Fibroblast of lung (primary cell): ENCODE measurements around the gene RFPL2. TPM values are rescaled to one million over a fixed set of nuclear protein-coding genes. Genes with fewer than 3 reads are reported as not detected.
"Not testable (repeated sequence)": the region's sequence is repeated elsewhere in the genome, so short reads cannot be mapped to it uniquely, and the experiment has no call there.

ENCODE experiments used
- DNase-seq, 2 donors: peaks; one replicate each; pipeline versions ENCODE4 v3.0.0 to v3.0.0-alpha.2; 2010; ENCODE audit warnings: low read depth in 2 of 2
- H2AFZ ChIP-seq: 2 replicates; pipeline ENCODE4 v1.5.1; 2012; ENCODE audit warnings: low read length, control low read depth, inconsistent platforms
- H3K27ac ChIP-seq: 2 replicates; pipeline ENCODE4 v1.5.1; 2011; ENCODE audit warnings: low read length, control low read depth; ENCODE audit not compliant: insufficient read depth
- H3K27me3 ChIP-seq: 2 replicates; pipeline ENCODE4 v1.5.1; 2011; ENCODE audit warnings: mild to moderate bottlenecking, low read length; ENCODE audit not compliant: control insufficient read depth, insufficient read depth
- H3K36me3 ChIP-seq: 2 replicates; pipeline ENCODE4 v1.5.1; 2011; ENCODE audit warnings: low read length; ENCODE audit not compliant: control insufficient read depth, insufficient read depth
- H3K4me1 ChIP-seq: 2 replicates; pipeline ENCODE4 v1.5.1; 2011; ENCODE audit warnings: low read length; ENCODE audit not compliant: control insufficient read depth, insufficient read depth; ENCODE audit errors: extremely low read depth
- H3K4me2 ChIP-seq: 2 replicates; pipeline ENCODE4 v1.5.1; 2011; ENCODE audit warnings: low read length, control low read depth; ENCODE audit not compliant: insufficient read depth; ENCODE audit errors: extremely low read depth
- H3K4me3 ChIP-seq, 4 experiments: fragments of 200-600 bp in 1 of 4; sonication (generic) in 1 of 4; replicated peaks in 1 of 4; 2 replicates each; pipeline ENCODE4 v1.5.1; 2011 to 2016; ENCODE audit warnings: low read length in 4 of 4, low read depth in 3 of 4, mild to moderate bottlenecking in 3 of 4, control low read depth in 2 of 4, inconsistent platforms in 1 of 4, mixed read lengths in 1 of 4; ENCODE audit not compliant: insufficient read depth in 1 of 4; ENCODE audit errors: control extremely low read depth in 1 of 4
- H3K79me2 ChIP-seq: 2 replicates; pipeline ENCODE4 v1.5.1; 2012; ENCODE audit warnings: mild to moderate bottlenecking, low read length, inconsistent platforms; ENCODE audit not compliant: control insufficient read depth, insufficient read depth
- H3K9ac ChIP-seq: 2 replicates; pipeline ENCODE4 v1.5.1; 2011; ENCODE audit warnings: mild to moderate bottlenecking, low read length, control low read depth; ENCODE audit not compliant: insufficient read depth
- H3K9me3 ChIP-seq: 2 replicates; pipeline ENCODE4 v1.5.1; 2012; ENCODE audit warnings: low read depth, low read length; ENCODE audit not compliant: control insufficient read depth, insufficient read depth
- H4K20me1 ChIP-seq: 2 replicates; pipeline ENCODE4 v1.5.1; 2011; ENCODE audit warnings: low read length; ENCODE audit not compliant: control insufficient read depth, insufficient read depth; ENCODE audit errors: extremely low read depth
- EZH2 ChIP-seq: IDR thresholded peaks from 2 replicates; pipeline ENCODE4 v1.5.1; 2012; ENCODE audit warnings: low read length, control low read depth, mild to moderate bottlenecking; ENCODE audit errors: missing control alignments
- polyA plus RNA-seq, 2 donors: library from polyadenylated mRNA; depleted of rRNA in 1 of 2; stranded (reverse) in 1 of 2; unstranded in 1 of 2; fragments of >200 nt; gene quantifications; 2 replicates each; pipeline ENCODE4 v1.2.1, GENCODE V29; 2011 to 2012; ENCODE audit warnings: missing spikeins in 1 of 2
- total RNA-seq: library from RNA; depleted of rRNA; stranded (reverse); fragments of >200 nt; gene quantifications from 2 replicates; pipeline ENCODE4 v1.2.1, GENCODE V29; 2014
- TF ChIP-seq, protein P1 (sequence below), 2 donors: IDR thresholded peaks in 1 of 2; conservative IDR thresholded peaks in 1 of 2; 1 replicate in 1 of 2; 2 replicates in 1 of 2; pipeline ENCODE4 v1.5.1; 2011 to 2012; ENCODE audit warnings: low read length in 2 of 2, control low read depth in 1 of 2, inconsistent platforms in 1 of 2, low read depth in 1 of 2, mild to moderate bottlenecking in 1 of 2

The RFPL2 gene
- total and polyA plus RNA-seq, 2 donors (not counting 1 experiment from before 2014, with no cell fraction given): not detected

DNA sequence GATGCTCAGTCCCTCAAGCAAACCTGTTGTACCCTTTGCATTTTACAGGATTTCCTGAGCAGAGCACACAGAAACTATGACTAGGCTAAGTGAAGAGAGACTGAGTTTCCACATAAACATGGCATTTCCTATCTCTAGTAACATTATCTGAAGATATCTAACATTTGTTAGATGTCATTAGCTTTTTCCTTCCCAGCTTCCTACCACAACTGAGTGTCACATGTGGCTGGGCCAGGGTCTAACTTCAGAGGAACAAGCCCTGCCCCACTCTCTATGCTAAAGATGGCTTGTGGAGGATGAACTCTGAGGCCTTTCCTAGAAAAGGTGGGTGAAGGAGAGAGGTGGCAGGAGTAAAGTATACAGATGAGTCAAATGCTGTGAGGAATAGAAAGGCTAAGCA is 62.3 kb downstream of the RFPL2 start:
- Histone ChIP-seq H3K9ac (no peak overlapping the region), H3K27ac (no peak overlapping the region), H3K9me3 (no peaks in the 10 kb centered on the region), H3K79me2 (no peaks in the 10 kb centered on the region), H3K27me3 (no peaks in the 10 kb centered on the region), H3K4me1 (no peaks in the 10 kb centered on the region), H3K36me3 (no peaks in the 10 kb centered on the region), H3K4me3 (no peak overlapping the region), H2AFZ (no peak overlapping the region), H3K4me2 (no peak overlapping the region), H4K20me1 (no peaks in the 10 kb centered on the region)
- TF ChIP-seq, protein P1, sequence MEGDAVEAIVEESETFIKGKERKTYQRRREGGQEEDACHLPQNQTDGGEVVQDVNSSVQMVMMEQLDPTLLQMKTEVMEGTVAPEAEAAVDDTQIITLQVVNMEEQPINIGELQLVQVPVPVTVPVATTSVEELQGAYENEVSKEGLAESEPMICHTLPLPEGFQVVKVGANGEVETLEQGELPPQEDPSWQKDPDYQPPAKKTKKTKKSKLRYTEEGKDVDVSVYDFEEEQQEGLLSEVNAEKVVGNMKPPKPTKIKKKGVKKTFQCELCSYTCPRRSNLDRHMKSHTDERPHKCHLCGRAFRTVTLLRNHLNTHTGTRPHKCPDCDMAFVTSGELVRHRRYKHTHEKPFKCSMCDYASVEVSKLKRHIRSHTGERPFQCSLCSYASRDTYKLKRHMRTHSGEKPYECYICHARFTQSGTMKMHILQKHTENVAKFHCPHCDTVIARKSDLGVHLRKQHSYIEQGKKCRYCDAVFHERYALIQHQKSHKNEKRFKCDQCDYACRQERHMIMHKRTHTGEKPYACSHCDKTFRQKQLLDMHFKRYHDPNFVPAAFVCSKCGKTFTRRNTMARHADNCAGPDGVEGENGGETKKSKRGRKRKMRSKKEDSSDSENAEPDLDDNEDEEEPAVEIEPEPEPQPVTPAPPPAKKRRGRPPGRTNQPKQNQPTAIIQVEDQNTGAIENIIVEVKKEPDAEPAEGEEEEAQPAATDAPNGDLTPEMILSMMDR (conservative IDR thresholded peaks at IDR 0.05 in 1 of 2, IDR thresholded peaks at IDR 0.05 in 1 of 2; ENCODE audit: low read depth in 1 of 2, low read length in 2 of 2): no peak
- no peak for TF ChIP-seq EZH2
- no peak for DNase-seq

DNA sequence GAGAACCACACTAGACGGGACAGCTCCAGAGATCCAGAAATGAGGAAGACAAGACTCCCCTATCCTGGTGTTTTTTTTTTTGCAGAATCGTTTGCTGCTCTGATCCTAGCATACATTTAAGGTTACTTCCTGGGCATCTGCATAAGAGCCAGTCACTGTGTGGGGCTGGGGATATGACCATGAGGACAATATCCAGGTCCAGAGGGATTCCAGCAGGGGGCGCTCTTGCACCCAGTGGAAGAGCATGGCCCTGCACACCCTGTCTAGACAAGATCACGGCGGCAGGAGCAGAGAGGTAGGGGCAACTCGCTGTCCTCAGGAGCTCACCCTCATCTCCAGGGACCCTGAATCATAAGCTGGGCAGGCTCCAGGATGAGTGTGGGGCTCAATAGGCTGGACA is 64.2 kb downstream of the RFPL2 start:
- H3K4me3 ChIP-seq, H3K27ac ChIP-seq, H3K36me3 ChIP-seq, H3K79me2 ChIP-seq, H3K27me3 ChIP-seq, H2AFZ ChIP-seq, H3K4me1 ChIP-seq, DNase-seq, H3K9me3 ChIP-seq, H3K9ac ChIP-seq, H3K4me2 ChIP-seq, H4K20me1 ChIP-seq: not testable (repeated sequence)
- TF ChIP-seq, protein P1 (conservative IDR thresholded peaks at IDR 0.05 in 1 of 2, IDR thresholded peaks at IDR 0.05 in 1 of 2; ENCODE audit: low read depth in 1 of 2, low read length in 2 of 2): peak in 1 of 2 donors; percentile 36

Other genes starting within 250 kb of the RFPL2 start
- not detected in 2 replicates for gene SLC5A1, start 161.8 kb downstream of the RFPL2 start, total RNA-seq
- not detected in 2 replicates for gene SLC5A1, start 161.8 kb downstream of the RFPL2 start, polyA plus RNA-seq
- not detected in 2 replicates for gene C22orf42, start 45.8 kb downstream of the RFPL2 start, total RNA-seq
- not detected in 2 replicates for gene C22orf42, start 45.8 kb downstream of the RFPL2 start, polyA plus RNA-seq
- gene SLC5A4, start 50.3 kb upstream of the RFPL2 start, total RNA-seq: not detected in 2 replicates
- 0.02 and 0.06 TPM in 2 replicates for gene SLC5A4, start 50.3 kb upstream of the RFPL2 start, polyA plus RNA-seq
- gene RFPL3, start 152.8 kb upstream of the RFPL2 start, total RNA-seq: not detected in 2 replicates
- not detected in 2 replicates for gene RFPL3, start 152.8 kb upstream of the RFPL2 start, polyA plus RNA-seq
- 88.7 and 106 TPM in 2 replicates for gene RTCB, start 207.2 kb upstream of the RFPL2 start, total RNA-seq
- gene RTCB, start 207.2 kb upstream of the RFPL2 start, polyA plus RNA-seq: 111 and 130 TPM in 2 replicates